DMS114 treated with DMSO at 0.1 percent for 48 hours (cell line): Measurements from ENCODE around the gene BANK1.

ENCODE experiments used
- DNase-seq: peaks from one replicate; lab custom pipeline; 2025; ENCODE audit not compliant: unreplicated experiment; lab: John Stamatoyannopoulos, UW

The BANK1 gene

GRCh38 chr4:101807351-101807750, 16.8 kb downstream of the BANK1 start:
- no peak for DNase-seq

DNA sequence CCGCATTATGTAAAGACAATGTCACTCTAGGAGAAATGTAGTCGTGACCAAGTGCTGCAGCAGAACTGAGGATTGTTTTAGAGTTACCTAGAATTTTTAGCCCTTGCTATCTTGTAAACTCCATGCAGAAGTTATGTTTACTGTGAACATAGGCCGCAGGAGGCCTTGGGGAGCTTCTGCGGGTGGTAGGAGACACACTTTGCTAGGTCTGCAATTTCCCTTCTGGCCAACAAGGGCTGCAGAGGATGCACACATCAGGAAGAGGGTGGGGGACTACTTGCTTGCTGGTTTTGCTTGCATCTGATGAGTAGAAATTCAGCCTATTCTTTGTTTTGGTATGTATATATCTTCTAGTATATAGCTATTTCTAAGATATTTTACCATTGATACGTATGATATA, 23.1 kb downstream of the BANK1 start:
- no peak for DNase-seq

DNA sequence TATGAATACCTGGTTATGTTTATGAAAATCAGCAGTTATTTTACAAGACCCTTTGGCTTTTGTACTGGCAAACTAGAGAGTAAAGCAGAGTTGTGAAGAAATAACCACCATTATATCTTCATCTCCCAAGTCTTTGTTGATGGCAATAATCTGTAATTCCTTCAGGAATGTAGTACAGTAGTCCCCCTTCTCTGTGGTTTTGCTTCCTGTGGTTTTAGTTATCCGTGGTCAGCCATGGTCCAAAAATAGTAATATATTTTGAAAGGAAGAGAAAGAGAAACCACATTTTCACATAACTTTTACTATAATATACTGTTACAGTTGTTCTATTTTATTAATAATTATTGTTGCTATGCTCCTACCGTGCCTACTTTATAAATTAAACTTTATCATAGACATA, 27.8 kb downstream of the BANK1 start:
- DNase-seq = no peak

DNA sequence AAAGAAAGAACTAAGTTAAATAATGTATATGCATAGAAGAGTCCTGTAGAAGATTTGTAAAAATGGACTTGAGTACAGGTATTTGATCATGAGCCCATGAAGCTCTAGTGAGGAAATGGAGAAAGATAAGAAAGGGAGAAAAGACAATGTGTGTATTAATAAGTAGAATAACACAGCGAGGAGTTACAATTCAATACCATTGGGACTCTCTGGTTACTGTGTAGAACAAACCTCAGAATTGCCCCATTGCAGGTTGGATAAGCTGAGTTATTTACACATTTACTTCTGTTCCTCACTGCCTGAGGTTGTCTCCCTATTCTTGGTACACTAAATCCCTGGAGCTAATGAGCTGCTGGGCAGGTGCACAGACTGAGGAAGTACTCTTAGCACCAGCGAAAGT, 33.3 kb downstream of the BANK1 start:
- no peak for DNase-seq

GRCh38 chr4:101824500-101824899, 34.0 kb downstream of the BANK1 start:
- DNase-seq = no peak

GRCh38 chr4:101825953-101826352, 35.4 kb downstream of the BANK1 start:
- DNase-seq = no peak

GRCh38 chr4:101831816-101832215, 41.3 kb downstream of the BANK1 start:
- DNase-seq = no peak

- DNase-seq = no peak
Observed at GRCh38 chr4:101833480-101833879, 43.0 kb downstream of the BANK1 start.

GRCh38 chr4:101835121-101835904, 44.8 kb downstream of the BANK1 start:
- DNase-seq = no peak

GRCh38 chr4:101843054-101843453, 52.5 kb downstream of the BANK1 start:
- no peak for DNase-seq

DNA sequence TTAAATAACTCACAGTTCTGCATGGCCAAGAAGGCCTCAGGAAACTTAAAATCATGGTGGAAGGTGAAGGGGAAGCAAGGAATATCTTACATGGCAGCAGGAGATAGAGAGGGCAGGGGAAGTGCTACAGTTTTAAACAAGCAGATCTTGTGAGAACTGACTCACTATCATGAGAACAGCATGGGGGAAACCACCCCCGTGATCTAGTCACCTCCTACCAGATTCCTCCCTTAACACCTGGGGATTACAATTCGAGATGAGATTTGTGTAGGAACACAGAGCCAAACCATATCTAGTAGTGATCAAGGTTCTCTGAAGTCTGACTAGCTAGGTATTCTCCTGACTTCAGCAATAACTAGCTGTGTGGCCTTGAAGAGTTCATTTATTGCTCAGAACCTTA, 56.0 kb downstream of the BANK1 start:
- DNase-seq = no peak

DNA sequence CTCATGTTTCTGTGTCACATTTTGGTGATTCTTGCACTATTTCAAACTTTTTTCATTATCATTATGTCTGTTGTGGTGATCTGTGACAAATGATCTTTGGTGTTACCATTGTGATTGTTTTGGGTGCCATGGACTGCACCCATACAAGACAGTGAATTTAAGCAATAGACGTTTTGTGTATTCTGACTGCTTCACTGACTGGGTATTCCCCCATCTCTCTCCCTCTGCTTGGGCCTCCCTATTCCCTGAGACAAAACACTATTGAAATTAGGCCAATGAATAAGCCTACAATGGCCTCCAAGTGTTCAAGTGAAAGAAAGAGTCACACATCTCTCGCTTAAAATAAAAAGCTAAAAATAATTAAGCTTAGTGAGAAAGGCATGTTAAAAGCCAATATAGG, 60.2 kb downstream of the BANK1 start:
- no peak for DNase-seq

GRCh38 chr4:101851672-101852071, 61.1 kb downstream of the BANK1 start:
- no peak for DNase-seq

DNA sequence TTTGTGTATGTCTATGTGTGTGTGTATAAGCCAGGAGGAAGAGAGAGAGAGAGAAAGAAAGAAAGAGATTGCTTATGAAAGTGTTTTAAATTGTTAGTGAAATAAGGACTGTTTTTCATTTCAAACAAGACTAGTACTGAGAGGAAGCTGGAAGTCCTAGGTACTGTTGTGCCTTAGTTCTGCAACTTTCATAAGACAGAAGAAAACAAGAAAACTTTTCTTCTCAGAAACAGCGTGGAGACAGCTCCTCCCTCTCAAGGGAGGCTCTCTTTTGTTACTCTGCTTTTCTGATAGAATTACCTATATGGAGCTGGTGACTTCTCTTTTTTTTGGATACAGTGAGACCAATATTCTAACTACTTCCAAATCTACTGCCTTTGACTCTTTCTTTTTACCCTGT, 62.5 kb downstream of the BANK1 start:
- DNase-seq = no peak

DNA sequence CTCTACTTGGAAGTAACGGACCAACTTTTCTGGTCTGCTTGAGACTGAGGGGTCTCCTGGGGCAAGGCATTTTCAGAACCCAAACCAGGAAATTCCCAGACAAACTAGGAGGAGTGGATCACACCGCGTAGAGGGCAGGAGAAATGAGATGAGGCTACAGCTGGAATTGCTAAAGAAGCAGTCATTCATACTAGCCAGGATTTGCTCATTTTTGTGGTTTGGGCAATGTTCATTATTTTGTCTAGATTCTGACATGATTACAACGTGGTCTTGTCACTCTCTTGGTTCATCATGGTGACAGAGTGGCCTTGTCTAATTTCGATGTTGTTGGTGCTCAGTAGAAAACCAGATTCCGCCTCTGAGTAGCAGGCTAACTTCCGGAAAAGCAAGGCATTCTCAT, 63.2 kb downstream of the BANK1 start:
- DNase-seq = no peak

DNA sequence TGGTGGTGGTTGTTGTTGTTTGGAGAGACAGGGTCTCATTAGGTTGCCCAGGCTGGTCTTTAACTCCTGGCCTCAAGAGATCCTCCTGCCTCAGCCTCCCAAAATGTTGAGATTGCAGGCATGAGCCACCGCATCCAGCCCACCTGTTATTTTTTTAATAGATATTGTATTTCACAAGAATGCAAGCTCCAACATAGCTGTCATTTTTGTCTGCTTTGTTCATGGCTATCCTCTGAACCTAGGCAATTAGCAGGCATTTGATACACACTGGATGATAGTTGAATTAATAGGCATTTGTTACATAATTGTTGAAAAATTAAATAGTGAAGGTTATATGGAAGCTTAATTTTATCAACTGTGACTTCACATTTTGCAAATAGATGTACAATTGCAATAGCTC, 64.7 kb downstream of the BANK1 start:
- DNase-seq = no peak

DNA sequence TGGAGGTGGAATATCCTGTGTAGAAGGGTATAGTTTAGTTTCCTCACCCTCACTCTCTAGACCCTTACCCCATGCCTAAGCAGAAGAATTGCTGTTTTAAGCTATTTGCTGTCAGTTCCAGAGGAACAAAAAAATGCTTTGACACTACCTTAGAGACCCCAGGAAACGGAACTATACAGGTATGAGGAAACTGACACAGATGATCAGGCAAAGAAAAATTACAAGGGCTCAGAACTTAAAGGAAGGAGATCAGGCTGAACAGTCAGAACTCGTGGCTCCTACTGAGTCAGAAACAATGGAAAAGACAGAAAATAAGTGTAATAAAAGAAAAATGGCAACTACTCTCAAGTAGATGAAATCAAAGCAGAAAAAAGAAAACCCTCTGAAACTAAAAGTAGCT, 65.6 kb downstream of the BANK1 start:
- no peak for DNase-seq

GRCh38 chr4:101857176-101857575, 66.6 kb downstream of the BANK1 start:
- no peak for DNase-seq

- no peak for DNase-seq
Observed at GRCh38 chr4:101858641-101859040, 68.1 kb downstream of the BANK1 start.

DNA sequence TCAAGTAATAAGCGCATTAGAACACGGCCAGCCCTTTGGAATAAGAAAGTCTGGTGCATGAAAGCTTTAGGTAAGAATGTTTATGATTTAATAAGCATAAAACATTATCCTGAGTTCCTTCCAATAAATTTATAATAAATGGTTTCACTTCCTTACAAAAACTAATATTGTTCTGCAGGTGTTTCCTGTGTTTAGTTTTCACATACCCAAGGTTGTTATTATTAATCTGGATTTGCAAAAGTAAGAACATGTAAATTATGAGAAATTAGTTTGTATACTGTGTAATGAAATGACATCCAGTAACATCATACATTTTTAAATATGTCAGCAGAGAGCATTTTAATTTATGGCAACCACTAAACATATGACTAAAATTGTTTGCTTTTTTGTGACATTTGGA, 72.1 kb downstream of the BANK1 start:
- DNase-seq = no peak

GRCh38 chr4:101864660-101865059, 74.1 kb downstream of the BANK1 start:
- no peak for DNase-seq

DNA sequence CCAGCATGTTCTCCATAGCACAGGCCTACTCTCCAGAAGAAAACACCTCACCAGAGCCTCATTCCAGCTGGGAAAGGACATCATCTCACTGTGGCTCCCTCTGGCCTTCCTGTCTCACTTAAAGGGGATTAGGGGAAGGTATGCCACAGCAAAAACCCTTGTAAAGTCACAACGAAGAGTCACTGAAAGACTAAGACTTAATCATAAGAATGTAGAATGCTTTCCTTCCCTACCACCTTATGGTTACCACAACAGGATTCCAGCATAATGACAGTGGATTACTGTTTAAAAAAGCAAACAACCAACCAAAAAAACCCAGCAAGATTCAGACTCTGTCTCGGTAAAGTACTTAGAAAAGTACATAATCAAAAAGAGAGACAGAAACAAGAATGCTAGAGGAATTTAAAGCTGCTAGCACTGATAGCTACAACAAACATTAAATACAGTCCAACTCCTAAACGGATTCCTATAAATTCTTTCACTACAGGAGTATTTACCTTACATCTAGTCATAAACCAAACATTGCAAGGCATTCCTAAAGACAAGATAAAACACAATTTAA, 75.1 kb downstream of the BANK1 start:
- no peak for DNase-seq

- DNase-seq = no peak
Observed at GRCh38 chr4:101870874-101871273, 80.3 kb downstream of the BANK1 start.
